ENCODE measurements around the gene SCAF1.
"Not testable (repeated sequence)": the region's sequence is repeated elsewhere in the genome, so short reads cannot be mapped to it uniquely, and the experiment has no call there.

The SCAF1 gene

GRCh38 chr19:49614096-49614833 is 27.7 kb upstream of the SCAF1 start:
- DNase-seq = no peak

- no peak for DNase-seq
Observed at GRCh38 chr19:49615861-49616260, 26.1 kb upstream of the SCAF1 start.

DNA sequence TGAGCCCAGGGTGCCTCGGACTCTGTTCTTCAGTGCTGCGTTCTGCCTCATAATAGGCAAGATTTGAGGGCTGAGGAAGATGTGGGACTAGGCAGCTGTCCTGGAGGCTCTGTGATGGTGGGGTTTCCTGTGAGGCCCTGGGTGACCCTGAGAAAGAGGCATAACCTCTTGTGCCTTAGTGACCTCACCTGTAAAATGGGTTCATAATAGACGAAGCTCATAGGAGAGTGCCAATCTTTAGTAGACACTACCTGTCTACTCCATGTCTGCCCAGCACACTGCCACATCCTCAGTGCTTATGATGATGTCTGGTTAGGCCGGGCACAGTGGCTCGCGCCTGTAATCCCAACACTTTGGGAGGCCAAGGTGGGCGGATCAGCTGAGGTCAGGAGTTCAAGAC is 25.5 kb upstream of the SCAF1 start:
- no peak for DNase-seq

- DNase-seq = no peak
Observed at GRCh38 chr19:49616945-49617344, 25.1 kb upstream of the SCAF1 start.

DNA sequence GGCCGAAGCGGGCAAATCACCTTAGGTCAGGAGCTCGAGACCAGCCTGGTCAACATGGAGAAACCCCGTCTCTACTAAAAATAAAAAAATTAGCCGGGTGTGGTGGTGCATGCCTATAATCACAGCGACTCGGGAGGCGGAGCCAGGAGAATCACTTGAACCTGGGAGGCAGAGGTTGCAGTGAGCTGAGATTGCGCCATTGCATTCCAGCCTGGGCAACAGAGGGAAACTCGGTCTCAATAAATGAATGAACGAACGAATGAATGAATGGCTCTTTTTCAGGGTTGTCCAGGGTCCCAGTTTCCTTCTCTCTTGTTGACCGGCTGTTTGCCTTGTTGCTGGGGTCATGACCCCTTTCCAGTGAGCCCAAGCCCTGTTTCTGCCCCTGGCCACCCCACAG is 24.1 kb upstream of the SCAF1 start:
- DNase-seq = not testable (repeated sequence)

DNA sequence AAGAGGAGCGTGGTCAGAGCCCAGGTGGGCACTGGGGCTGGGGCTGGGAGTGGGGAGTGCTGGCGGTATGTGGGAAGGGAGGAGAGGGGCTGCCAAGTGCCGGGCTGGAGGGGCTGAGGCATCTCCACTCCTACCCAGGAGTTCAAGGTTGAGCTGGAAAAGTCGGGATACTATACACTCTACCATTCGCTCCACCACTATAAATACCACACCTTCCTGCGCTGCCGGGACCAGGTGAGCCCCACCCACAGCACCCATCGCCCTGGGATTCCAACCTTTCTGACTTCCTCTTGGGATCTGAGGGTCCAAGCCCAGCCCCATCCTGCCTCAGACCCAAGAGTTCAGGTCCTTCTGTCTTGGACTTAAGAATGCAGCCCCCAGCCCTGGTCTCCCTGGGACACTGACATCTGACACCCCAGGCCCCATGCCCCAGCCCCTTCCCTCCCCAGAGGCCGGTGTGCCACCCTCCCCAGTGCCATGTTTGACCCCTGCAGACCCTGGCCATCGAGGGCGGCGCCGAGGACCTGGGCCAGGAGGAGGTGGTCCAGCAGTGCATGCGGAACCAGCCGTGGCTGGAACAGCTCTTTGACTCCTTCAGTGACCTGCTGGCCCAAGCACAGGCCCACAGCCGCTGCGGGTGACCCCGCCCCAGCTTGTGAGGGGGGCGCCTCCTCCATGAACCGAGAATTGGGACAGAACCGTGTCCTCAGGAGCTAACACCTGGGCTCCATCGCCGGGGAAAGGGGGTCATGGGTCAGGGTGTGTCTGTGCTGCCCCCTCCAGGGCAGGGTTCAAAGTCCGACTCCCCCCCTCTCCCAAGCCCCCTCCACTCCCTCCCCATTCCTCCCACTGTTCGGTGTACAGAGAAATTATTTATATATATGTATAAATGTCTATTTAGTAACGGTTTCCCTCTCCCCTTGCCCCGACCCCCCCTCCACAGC is 16.8 kb upstream of the SCAF1 start:
- no peak for DNase-seq

GRCh38 chr19:49626226-49626625 is 15.8 kb upstream of the SCAF1 start:
- no peak for DNase-seq

DNA sequence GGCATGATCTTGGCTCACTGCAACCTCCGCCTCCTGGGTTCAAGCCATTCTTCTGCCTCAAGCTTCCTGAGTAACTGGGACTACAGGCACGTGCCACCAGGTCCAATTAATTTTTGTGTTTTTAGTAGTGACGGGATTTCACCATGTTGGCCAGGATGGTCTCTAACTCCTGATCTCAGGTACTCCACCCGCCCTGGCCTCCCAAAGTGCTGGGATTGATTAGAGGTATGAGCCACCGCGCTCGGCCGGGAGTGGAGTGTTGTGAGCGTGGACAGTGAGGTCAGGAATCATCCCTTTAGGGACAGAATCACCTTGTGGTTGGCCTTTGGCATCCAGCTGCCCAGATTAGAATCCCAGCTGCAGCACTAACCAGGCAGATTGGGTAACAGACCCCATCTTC is 12.3 kb upstream of the SCAF1 start:
- DNase-seq = no peak

- no peak for DNase-seq
Observed at GRCh38 chr19:49631014-49631588, 10.9 kb upstream of the SCAF1 start.

DNA sequence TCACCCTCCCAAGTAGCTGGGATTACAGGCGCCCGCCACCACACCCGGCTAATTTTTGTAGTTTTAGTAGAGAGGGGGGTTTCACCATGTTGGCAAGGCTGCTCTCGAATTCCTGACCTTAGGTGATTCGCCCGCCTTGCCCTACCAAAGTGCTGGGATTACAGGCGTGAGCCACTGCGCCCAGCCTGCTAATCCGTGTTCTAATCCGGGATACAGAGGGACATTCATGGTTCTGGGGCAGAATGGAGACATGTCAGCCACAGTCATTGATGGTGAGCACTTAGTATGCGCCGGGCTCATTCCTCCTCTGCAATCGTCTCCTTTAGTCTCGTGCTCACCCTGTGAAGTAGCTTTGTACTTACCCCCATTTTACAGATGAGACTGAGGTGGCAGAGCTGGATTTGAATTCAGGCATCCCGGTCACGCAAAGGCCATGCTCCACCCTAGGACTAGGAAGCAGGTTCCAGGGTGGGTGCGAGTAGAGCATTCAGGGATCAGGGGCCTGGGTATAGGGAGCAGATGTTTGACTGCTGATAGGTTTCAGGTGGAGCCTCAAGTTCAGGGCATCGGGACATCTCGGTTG is 10.3 kb upstream of the SCAF1 start:
- no peak for DNase-seq

- DNase-seq = no peak
Observed at GRCh38 chr19:49632576-49632975, 9.4 kb upstream of the SCAF1 start.

DNA sequence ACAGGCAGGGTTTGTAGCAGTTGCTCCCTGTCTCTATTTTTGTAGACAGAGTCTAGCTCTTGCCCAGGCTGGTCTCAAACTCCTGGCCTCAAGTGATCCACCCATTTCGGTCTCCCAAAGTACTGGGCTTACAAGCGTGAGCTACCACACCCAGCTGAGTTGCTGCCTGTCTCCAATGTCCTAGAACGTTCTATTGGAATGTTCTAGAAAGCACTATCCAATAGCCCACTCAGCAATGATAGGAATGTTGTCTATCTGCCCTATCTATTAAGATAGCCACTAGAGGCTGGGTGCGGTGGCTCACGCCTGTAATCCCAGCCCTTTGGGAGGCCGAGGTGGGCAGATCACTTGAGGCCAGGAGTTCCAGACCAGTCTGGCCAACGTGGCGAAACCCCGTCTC is 8.7 kb upstream of the SCAF1 start:
- not testable (repeated sequence) for DNase-seq

GRCh38 chr19:49635530-49636232 is 6.3 kb upstream of the SCAF1 start:
- DNase-seq = no peak

GRCh38 chr19:49636233-49636932 is 5.6 kb upstream of the SCAF1 start:
- no peak for DNase-seq

DNA sequence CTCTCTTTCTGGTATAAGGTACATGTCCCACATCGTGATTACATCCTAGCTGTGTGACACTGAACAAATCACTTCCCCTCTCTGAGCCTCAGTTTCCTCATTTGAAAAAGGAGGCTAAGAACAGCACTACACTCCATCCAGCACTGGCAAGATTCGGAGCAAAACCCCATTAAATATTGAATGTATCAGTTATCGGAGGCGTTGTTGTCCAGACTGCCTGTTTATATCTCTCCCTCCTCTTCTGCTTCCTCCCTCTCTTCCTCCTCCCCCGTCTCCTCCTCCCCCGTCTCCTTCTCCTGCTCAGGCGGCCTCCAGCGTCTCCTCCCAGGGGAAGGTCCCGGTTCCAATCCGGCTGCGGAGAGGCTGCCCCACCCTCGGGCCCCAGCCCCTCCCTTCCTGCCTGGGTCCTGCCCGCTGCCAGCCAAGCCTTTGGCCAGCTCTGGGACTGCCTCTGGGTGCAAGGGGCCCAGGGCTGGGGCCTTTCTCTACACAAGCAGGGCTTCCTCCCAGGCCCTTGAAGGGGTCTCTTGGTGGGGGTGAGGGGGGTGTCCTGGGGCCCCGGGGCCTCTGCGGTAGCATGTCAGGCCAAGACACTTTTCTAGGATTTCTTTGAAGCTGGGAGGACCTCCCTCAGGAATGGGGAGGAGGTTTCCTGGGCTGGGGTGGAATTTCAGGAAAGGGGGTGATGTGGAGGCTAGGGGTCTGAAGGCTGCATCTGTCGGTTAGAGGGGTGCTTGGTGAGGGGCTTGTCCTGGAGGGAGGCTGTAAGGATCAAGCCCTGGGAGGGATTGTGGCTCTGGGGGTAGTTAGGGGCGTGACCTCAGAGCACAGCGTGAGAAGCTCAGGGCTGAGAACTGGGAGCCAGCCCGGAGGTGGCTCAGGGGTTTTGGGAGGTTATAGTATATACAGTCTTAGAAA is 3.9 kb upstream of the SCAF1 start:
- DNase-seq = no peak

DNA sequence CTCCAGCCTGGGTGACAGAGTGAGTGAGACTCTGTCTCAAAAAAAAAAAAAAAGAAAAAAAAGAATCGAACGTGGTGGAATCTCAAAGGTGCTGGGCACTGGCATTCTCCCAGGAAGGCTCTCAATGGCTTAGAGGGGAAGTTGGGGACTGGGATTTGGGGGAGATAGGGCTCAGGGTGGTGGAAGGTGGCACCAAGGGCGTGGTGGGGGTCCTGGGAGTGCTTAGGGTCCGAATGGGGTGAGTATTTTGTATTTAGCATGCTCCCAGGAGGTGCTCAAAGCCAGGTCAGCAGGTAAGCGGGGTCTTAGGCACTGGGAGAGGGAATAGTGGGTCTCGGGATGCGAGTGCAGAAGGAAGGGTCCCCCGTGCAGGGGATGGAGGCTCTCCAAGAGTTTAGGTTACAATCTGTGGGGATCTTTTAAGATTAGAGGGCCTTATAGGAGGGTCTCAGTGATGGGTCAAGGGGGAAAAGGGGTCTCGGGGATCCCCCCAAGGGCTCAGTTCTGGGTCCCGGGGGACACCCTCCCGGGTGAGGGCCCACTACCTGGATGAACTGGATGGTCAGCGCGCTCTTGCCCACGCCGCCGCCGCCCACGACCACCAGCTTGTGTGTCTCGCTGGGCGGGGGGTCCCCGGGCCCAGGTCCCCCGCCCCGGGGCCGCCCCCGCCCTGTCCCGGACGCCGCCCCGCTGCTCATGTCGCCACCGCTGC is 2.5 kb upstream of the SCAF1 start:
- DNase-seq = no peak

DNA sequence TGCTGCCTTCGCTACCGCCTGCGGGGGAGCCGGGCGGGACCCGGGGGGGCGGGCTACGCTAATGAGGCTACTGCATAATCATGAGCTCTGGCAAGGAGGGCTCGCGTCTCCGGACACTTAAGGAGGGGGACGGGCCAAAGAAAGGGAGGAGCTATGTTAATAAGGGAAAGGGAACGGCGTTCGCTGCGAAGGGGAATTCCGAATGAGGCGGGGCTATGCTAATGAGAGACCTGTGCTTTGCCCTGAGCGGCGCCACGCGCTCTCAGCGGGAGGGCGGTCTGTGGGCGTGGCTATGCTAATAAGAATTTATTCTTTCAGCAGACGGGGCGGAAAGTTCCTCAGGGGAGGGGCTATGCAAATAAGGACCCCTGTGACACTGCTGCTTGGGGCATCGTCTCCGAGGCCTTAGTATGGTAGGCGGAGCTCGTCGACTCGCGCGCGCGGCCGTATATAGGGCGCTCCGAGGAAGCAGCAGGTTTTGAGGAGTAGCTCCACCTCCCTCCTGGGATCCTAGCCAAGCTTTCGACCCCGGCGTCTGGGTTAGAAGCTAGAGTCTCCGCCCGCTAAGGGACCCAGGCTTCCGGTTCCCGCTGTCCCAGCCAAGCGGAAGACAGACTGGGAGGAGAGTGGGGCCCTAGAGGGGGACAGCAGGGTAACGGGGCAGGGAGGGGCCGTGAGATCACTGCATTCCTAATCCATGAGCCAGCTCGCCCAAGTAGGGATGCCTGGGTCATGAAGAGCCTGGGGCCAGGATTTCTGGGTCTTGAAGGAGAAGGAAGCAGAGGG is 1.7 kb upstream of the SCAF1 start, which contains the start of gene RRAS:
Gene RRAS, minus strand, starts transcription at position 31 of the 786 bp plus-strand sequence. CDS start 45 bp downstream, outside the sequence.
- peak; percentile 100 for DNase-seq

DNA sequence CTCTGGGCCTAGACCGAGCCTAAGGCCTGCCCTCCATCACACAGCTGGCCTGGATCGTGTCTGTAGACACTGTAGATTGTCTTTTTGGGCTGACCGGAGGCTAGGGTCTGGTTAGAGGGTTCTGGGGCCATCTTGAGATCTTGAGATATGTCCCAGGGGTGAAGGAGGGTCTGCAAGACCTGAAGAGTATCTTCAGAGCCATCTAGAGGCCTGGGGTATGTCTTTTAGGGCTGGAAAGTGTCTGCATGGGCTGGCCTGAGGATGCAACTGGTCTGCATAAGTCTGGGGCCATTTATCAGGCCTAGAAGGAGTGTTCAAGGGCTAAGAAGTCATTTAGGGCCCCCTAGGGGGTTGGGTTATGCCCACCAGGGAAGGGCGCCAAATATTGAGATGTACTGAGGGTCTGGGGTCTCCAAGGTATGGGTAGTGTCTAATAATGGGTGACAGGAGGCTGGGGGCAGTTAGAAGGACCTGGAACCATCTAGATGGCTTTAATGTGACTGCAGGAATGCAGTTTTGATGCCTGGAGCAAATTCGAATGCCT is 555 bp downstream of the SCAF1 start:
- no peak for DNase-seq

- no peak for DNase-seq
Observed at GRCh38 chr19:49643466-49643865, 1.5 kb downstream of the SCAF1 start.
